PC-9 (cell line): Measurements from ENCODE around the gene TYK2.

Source experiments
- CTCF ChIP-seq: fragments of 200-600 bp; sonication (generic); conservative IDR thresholded peaks from 2 replicates; pipeline ENCODE4 v1.6.1; 2017; ENCODE audit warnings: mixed run types, antibody characterized with exemption, mild to moderate bottlenecking, moderate library complexity
- EZH2 ChIP-seq: fragments of 200-600 bp; sonication (generic); IDR thresholded peaks from 2 replicates; pipeline ENCODE4 v1.8.0; 2017; ENCODE audit warnings: antibody characterized with exemption, low read depth

GRCh38 chr19:10378124-10378523 is 2.2 kb downstream of the TYK2 start:
- TF ChIP-seq CTCF (no peak), EZH2 (no peak)
